GM21528 (cell line): ENCODE data around the gene PPIL1.
"Not testable (repeated sequence)": the region's sequence is repeated elsewhere in the genome, so short reads cannot be mapped to it uniquely, and the experiment has no call there.

Experiments
- ATAC-seq: cut with Tn5 transposase; IDR thresholded peaks from one replicate; pipeline ENCODE4 v1.9.1; 2021; ENCODE audit warnings: mild to moderate bottlenecking, moderate library complexity; ENCODE audit not compliant: unreplicated experiment, low FRiP score

Gene PPIL1

GRCh38 chr6:36818756-36819155 is 55.8 kb downstream of the PPIL1 start:
- ATAC-seq: no peak

- no peak for ATAC-seq
Observed at GRCh38 chr6:36817847-36818246, 56.8 kb downstream of the PPIL1 start.

DNA sequence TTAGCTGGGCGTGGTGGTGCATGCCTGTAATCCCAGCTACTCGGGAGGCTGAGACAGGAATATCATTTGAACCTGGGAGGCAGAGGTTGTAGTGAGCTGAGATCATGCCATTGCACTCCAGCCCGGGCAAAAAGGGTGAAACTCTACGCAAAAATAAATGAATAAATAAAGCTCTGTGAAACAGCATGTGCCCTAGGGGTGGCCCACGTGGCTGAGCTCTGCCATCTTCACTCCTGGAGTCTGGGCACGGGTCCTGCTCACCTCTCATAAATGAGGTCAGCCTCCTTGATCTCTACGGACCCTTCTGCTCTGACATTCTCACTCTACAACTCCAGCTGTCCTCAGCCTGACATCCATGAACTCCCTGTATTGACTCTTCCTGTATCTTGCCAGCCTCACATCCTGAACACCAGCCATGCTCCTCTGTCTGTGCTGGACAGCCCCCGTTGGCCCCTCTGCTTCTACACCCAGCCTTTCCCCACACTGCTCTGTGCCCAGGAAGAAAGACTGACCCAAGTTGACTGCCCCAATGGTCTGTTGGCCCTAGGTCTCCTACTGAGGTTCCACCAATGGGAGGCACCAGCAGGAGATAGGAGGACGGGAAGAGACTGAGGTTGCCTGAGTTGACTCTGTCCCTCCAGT is 57.3 kb downstream of the PPIL1 start:
- no peak for ATAC-seq

DNA sequence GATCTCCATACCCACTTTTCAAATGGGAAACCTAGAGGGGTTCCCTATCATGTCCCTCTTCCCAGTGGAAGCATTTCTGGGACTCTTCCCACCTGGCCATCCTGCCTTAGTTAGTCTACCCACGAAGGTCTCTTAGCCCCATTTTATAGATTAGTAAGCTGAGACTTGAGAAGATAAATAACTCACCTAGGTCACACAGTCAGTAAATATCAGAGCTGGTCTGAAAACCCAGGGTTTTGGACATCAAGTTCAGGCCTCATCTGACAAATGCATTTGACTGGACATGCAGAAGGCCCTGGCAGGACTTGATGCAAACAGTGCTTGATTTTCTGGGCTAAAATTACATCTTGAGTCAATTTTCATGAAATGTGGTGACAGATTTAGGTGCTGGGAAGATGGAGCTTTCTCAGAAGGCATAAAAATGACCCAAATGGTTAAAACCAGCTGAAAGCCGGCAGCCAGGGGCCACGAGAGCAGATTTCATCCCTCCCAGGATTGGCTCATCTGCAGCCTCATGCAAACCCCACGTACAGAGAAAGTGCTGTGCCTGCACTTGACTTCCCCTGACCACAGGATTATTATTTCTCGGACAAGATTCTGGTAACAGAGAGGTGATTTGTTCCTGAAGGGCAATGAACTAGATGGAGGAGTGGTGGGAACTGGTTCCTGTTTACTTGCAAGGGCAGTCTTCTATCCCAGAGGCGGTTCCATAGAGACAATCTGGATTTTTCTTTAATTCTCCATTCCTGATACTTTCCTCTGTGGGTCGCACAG is 58.5 kb downstream of the PPIL1 start:
- no peak for ATAC-seq

DNA sequence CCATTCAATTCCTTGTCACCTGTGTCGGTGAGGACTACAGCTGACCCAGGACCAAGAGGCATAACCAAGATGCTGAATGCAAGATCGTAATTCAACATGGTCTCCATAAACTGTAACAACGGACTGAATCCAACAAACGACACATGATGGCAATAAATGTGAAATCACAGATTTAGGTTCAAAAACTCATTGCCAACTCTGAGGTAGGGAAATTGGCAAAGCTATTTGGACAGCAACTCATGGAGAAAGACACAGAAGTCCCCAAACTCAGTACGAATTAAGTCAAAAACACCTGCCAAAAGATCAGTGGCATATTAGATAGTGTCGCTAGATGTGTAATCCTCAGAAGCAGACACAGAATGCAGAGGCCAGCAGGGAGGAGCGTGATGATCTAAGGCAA is 60.4 kb downstream of the PPIL1 start:
- no peak for ATAC-seq

DNA sequence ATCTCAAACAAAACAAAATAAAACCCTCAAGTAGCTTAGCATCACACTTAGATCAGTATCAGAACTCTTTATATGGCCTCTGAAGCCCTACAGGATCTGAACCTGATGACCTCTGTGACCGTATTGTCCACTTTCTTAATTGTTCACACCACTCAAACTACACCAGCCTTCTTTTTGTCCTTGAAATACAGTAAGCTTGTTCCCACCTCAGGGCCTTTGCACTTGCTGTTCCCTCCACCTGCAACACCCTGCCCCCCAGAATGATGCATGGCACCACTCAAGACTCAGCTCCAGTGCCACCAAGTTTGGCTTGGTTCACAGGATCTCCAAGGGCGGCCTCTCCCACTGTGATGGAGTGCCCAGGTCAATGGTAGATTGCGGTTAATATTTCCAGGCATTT is 61.1 kb downstream of the PPIL1 start:
- ATAC-seq: no peak

DNA sequence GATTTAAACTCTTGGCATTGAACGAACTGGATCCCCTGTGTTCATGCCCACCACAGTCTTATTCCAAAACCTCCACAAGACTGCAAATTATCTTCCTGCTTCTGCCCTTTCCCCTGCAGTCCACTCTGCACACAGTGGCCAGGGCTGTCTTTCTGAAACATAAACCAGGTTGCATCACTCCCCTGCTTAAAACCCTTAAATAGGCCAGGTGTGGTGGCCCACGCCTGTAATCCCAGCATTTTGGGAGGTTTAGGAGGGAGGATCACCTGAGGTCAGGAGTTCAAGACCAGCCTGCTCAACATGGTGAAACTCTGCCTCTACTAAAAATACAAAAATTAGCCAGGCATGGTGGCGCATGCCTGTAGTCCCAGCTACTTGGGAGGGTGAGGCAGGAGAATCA is 61.6 kb downstream of the PPIL1 start:
- not testable (repeated sequence) for ATAC-seq

DNA sequence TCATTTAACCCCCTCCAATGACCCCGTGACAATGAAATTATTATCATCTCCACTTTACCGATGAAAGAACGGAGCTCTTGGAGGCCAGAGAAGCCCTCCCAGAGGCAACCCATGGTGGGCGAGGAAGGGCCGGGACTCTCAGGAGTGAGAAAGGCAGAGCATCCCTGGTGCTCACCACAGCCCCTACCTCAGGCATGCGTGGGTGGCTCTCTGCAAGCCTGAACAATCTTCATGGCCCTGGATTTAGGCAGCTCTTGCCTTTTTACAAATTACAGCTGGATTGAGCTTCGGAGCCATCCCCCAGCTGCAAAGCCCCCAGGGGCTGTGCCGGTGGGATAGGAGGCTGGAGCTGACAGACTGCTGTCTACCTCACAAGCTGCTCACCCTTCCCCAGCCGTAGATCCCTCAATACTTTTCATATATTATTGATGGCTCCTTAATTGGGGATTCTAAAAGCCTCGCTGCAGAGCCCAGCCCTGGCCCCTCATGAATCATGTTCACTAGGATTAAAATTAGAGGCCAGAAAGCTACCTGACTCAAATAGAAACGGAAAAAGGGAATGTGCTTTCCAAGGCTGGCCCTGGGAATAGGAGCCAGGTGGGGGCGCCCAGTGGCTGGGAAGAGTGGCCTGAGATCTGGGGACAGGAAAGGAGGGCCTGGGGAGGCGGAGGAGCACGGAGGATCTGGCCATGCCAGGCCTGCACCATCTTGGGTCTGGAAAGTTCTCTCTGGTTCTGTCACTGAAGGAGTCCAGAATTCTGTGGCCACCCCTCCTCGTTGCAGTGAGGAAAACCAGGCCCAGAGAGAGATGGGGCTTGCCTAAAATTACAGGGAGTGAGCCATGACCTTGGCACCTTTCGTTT is 64.4 kb downstream of the PPIL1 start:
- ATAC-seq: no peak

DNA sequence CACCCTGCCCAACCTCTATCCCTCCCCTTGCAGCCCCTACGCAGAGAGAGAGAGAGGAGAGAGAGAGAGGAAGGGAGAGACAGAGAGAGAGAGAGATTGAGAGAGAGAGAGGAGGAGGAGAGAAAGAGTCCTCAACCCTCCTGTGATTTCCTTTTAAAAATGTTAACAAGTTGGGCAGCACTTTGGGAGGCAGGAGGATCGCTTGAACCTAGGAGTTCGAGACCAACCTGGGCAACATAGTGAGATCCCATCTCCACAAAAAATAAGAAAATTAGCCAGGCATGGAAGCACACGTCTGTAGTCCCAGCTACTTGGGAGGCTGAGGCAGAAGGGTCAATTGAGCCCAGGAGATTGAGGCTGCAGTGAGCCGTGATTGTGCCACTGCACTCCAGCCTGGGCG is 65.4 kb downstream of the PPIL1 start:
- no peak for ATAC-seq

DNA sequence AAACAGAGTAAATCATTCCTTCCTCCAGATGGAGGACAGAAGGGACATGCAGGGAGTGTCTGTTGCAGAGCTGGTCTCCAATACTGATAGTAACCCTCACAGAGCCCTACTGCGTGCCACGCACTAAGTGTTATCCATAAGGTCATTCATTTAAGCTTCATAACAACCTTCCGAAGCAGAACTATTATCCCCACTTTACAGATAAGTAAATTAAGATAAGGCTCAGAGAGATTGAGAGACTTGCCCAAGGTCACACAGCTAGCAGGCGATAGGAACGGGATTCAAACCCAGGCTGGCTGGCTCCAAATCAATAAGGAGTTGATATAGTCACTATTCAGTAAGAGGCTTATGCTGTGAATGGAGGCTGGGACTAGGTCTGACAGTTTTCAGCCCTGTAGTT is 66.0 kb downstream of the PPIL1 start:
- no peak for ATAC-seq

DNA sequence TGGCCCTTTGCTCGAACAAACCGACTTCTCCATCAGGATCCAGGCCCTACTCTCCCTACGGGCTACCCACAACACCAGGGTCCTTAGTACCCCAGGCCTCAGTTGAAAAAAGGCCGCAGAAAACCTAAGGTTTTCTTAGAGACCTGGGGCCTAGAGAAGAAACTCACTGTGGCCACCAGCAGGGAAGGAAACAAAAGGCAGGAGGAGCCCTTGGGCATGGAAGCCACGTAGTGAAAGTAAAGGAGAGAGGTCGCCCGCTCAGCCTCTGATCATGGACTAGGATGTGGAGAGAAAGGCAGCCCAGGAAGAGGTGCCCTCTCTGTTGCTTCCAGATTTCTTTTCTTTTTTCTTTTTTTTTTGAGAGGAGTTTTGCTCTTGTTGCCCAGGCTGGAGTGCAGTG is 66.9 kb downstream of the PPIL1 start:
- ATAC-seq: no peak

DNA sequence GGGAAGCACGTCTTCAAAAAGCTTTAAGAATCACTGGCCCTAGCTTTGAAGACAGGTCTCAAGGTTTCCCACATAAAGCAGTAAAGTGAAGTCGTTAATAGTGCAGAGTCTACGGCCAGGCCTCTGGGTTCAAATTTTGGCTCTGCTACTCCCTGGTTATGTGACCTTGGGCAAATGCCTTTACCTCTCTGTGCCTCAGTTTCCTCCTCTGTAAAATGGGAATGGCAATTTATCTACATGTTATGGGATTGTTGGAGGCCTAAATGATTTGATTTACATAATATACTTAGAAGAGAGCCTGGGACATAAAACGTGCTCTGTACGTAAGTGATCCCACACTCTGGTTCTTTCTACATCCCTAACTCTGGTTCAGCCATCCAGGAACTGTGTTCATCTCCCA is 67.5 kb downstream of the PPIL1 start:
- no peak for ATAC-seq

GRCh38 chr6:36805917-36806316 is 68.7 kb downstream of the PPIL1 start:
- no peak for ATAC-seq

- ATAC-seq: no peak
Observed at GRCh38 chr6:36805096-36805797, 69.4 kb downstream of the PPIL1 start.
